ENCODE results near the gene DEPDC5.
A peak's percentile ranks its signal among the peaks of the same experiment; 100 is the strongest.

GRCh38 chr22:31749636-31750364 lies 4.0 kb upstream of the DEPDC5 start, which contains the start of gene PRR14L:
- TF ChIP-seq CTCF (IDR thresholded peaks at IDR 0.05; ENCODE audit: low read depth, low read length, poor library complexity, severe bottlenecking) = peak; percentile 38
- no peak for TF ChIP-seq EZH2phosphoT487 (IDR thresholded peaks at IDR 0.05; ENCODE audit: borderline replicate concordance, low read length)
